NB4 (cell line): ENCODE data around the gene STAG2.

ENCODE experiments used
- TF ChIP-seq, protein P1 (sequence below): IDR thresholded peaks from one replicate; pipeline ENCODE4 v1.5.1; 2012; ENCODE audit warnings: low read depth, low read length
- TF ChIP-seq, protein P2 (sequence below): IDR thresholded peaks from 2 replicates; pipeline ENCODE4 v1.6.1; 2011; ENCODE audit warnings: low read depth, low read length

DNA sequence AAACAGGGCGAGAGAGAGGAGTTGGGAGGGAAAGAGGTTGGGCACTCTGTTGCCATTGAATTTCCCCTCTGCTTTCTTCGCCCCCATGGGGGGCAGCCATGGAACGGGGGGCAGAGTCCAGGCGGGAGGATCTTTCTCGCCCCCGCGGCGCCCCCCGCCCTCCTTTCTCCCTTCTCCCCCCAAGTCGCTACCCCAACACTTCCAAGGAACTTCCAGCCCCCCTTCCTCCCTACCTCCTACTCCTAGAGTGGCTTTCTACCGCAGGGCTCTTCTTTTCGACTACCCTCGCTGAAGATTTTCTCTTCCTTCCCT lies 594 bp upstream of the STAG2 start:
- TF ChIP-seq, protein P1, sequence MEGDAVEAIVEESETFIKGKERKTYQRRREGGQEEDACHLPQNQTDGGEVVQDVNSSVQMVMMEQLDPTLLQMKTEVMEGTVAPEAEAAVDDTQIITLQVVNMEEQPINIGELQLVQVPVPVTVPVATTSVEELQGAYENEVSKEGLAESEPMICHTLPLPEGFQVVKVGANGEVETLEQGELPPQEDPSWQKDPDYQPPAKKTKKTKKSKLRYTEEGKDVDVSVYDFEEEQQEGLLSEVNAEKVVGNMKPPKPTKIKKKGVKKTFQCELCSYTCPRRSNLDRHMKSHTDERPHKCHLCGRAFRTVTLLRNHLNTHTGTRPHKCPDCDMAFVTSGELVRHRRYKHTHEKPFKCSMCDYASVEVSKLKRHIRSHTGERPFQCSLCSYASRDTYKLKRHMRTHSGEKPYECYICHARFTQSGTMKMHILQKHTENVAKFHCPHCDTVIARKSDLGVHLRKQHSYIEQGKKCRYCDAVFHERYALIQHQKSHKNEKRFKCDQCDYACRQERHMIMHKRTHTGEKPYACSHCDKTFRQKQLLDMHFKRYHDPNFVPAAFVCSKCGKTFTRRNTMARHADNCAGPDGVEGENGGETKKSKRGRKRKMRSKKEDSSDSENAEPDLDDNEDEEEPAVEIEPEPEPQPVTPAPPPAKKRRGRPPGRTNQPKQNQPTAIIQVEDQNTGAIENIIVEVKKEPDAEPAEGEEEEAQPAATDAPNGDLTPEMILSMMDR = no peak
- TF ChIP-seq, protein P2, sequence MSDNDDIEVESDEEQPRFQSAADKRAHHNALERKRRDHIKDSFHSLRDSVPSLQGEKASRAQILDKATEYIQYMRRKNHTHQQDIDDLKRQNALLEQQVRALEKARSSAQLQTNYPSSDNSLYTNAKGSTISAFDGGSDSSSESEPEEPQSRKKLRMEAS = no peak
